Lung (tissue), 12 donors: ENCODE results near the gene LUC7L. TPM values are rescaled to one million over a fixed set of nuclear protein-coding genes. Genes with fewer than 3 reads are reported as not detected.

ENCODE experiments used
- ATAC-seq: fragments of 200-7000 bp; cut with Tn5 transposase; one replicate; pipeline ENCODE4 v1.9.1; 2020; ENCODE audit warnings: moderate number of reproducible peaks; ENCODE audit not compliant: insufficient read depth, low FRiP score
- DNase-seq, 3 donors: peaks; one replicate each; pipeline ENCODE4 v3.0.0-alpha.2; 2013 to 2017
- H3K27ac ChIP-seq, 2 donors: one replicate each; pipeline ENCODE4 v1.5.1; 2013; ENCODE audit warnings: mild to moderate bottlenecking in 2 of 2, moderate library complexity in 2 of 2, control low read depth in 1 of 2, inconsistent platforms in 1 of 2, low read depth in 1 of 2, low read length in 1 of 2
- H3K27me3 ChIP-seq, 3 donors: one replicate each; pipeline ENCODE4 v1.5.1; 2013; ENCODE audit warnings: low read length in 2 of 3; ENCODE audit not compliant: control insufficient read depth in 3 of 3, insufficient read depth in 3 of 3
- H3K36me3 ChIP-seq, 4 donors: one replicate each; pipeline ENCODE4 v1.5.1; 2013; ENCODE audit warnings: low read length in 4 of 4, mild to moderate bottlenecking in 1 of 4, moderate library complexity in 1 of 4; ENCODE audit not compliant: control insufficient read depth in 4 of 4, insufficient read depth in 4 of 4
- H3K4me1 ChIP-seq, 5 donors: one replicate each; pipeline ENCODE4 v1.5.1; 2013; ENCODE audit warnings: low read length in 5 of 5, mild to moderate bottlenecking in 2 of 5, moderate library complexity in 1 of 5; ENCODE audit not compliant: control insufficient read depth in 5 of 5, insufficient read depth in 5 of 5
- H3K4me3 ChIP-seq: one replicate; pipeline ENCODE4 v1.5.1; 2013; ENCODE audit warnings: mild to moderate bottlenecking, control low read depth, moderate library complexity
- H3K9ac ChIP-seq, 2 donors: one replicate each; pipeline ENCODE4 v1.5.1; 2013; ENCODE audit warnings: low read length in 2 of 2, control low read depth in 1 of 2; ENCODE audit not compliant: insufficient read depth in 1 of 2
- H3K9me3 ChIP-seq, 4 donors: one replicate each; pipeline ENCODE4 v1.5.1; 2013; ENCODE audit warnings: low read length in 3 of 4, mild to moderate bottlenecking in 1 of 4, moderate library complexity in 1 of 4; ENCODE audit not compliant: control insufficient read depth in 4 of 4, insufficient read depth in 3 of 4
- WGBS, 2 donors: extraction: QIAGEN DNeasy Blood & Tissue Kit; methylation state at CpG; one replicate each; pipeline ENCODE4 v1.1.7; 2013; 5-methylcytosine and 5-hydroxymethylcytosine counted together
- polyA plus RNA-seq, 2 donors: library from polyadenylated mRNA; stranded (reverse); fragments of 200-250 nt; gene quantifications; one replicate each; pipeline ENCODE4 v1.2.1, GENCODE V29; 2013
- total RNA-seq, 2 donors: library from RNA; depleted of rRNA in 1 of 2; stranded (reverse); fragments of >200 nt in 1 of 2; gene quantifications; one replicate each; pipeline ENCODE4 v1.2.1, GENCODE V29; 2014 to 2021
- TF ChIP-seq, protein P1 (sequence below): IDR thresholded peaks from 2 replicates; pipeline ENCODE4 v1.5.1; 2012; ENCODE audit warnings: mild to moderate bottlenecking; ENCODE audit errors: control extremely low read depth, extremely low read depth
- donor health status: control.
- donor health status: control.
- donor health status: Bipolar disorder and iron deficiency.
- donor health status: healthy.
- donor health status: DM: yes; HTN: yes; CAD: no.

Gene LUC7L
- total and polyA plus RNA-seq, 4 donors: 35.2 to 115 (median 80.8) TPM

DNA sequence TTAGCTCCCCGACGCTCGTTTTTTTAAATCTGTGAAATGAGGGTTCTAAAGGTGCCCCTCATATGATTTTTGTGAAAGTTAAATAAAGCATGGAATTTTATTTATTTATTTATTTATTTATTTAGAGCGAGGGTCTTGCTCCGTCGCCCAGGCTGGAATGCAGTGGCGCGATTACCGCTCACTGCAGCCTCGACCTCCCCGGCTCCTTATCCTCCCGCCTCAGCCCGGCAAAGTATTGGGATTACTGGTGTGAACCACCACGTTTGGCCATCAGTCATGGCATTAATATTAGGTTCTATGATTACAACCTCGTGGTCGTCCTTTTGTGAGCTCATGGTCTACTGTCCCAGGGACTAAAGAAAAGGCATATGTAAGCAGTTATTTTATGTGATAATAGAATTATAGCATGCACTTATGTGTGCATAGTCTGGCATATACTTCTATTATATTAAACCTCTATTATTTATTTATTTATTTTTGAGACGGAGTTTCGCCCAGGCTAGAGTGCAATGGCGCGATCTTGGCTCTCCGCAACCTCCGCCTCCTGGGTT lies 557 bp upstream of the LUC7L start:
- TF ChIP-seq, protein P1, sequence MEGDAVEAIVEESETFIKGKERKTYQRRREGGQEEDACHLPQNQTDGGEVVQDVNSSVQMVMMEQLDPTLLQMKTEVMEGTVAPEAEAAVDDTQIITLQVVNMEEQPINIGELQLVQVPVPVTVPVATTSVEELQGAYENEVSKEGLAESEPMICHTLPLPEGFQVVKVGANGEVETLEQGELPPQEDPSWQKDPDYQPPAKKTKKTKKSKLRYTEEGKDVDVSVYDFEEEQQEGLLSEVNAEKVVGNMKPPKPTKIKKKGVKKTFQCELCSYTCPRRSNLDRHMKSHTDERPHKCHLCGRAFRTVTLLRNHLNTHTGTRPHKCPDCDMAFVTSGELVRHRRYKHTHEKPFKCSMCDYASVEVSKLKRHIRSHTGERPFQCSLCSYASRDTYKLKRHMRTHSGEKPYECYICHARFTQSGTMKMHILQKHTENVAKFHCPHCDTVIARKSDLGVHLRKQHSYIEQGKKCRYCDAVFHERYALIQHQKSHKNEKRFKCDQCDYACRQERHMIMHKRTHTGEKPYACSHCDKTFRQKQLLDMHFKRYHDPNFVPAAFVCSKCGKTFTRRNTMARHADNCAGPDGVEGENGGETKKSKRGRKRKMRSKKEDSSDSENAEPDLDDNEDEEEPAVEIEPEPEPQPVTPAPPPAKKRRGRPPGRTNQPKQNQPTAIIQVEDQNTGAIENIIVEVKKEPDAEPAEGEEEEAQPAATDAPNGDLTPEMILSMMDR: no peak
- Histone ChIP-seq H3K4me1 (peaks cover 3 to 16% (median 5%) of the 10 kb centered on the region in 5 donors), H3K36me3 (peaks cover 8 to 23% (median 16%) of the 10 kb centered on the region in 4 donors), H3K9ac (no peak overlapping the region), H3K27ac (peak overlapping the region in 1 of 2 donors; percentile 98), H3K4me3 (no peak overlapping the region), H3K27me3 (no peaks in the 10 kb centered on the region), H3K9me3 (peaks cover 0 to 2% (median 0%) of the 10 kb centered on the region in 4 donors)
- 81 to 86% methylated on average over 22 of the region's 22 CpGs for WGBS, 2 donors
- ATAC-seq (no peak), DNase-seq (no peak)

DNA sequence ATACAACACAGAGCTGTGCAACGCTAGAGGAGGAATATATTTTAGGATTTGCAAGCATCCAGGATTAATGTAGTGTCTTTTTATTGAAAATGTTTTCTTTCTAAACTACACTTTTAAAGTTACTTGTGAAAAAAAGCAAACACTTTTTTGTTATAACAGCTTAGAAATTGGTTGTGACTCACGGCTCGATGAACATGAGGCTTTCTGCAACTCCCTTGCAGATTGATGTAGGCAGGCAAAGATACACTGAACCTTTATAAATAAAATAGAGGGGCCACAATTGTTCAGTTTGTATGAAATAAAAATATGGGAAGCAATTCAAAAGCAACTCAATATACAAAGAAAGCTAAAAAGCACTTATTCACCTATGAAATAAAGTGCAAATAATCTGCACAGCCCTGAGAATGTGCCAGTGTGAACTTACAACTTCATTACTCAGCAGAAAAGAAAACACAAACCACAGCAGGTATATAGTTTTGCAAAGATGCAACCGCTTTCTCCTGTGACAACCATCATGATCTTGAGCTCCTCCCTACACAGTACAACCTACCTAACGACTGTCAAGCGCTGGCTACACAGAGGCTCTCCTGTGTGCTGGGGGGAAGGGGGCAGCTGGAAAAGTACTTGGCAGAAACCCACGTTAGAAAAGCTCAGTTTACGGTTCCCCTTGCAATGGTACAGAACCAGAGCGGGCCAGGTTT lies 948 bp downstream of the LUC7L start:
- H3K4me1 ChIP-seq: peaks cover 3 to 16% (median 5%) of the 10 kb centered on the region in 5 donors
- ATAC-seq: no peak
- DNase-seq: no peak
- TF ChIP-seq, protein P1: no peak
- peaks cover 13 to 29% (median 18%) of the 10 kb centered on the region in 4 donors for H3K36me3 ChIP-seq
- WGBS, 2 donors: 21 to 24% methylated on average over 9 of the region's 9 CpGs
- H3K27ac ChIP-seq: peak overlapping the region; percentile 98 to 99
- no peaks in the 10 kb centered on the region for H3K27me3 ChIP-seq
- peaks cover 0 to 2% (median 0%) of the 10 kb centered on the region in 4 donors for H3K9me3 ChIP-seq
- H3K9ac ChIP-seq: peak overlapping the region; percentile 61 to 79
- H3K4me3 ChIP-seq: peak overlapping the region; percentile 92

DNA sequence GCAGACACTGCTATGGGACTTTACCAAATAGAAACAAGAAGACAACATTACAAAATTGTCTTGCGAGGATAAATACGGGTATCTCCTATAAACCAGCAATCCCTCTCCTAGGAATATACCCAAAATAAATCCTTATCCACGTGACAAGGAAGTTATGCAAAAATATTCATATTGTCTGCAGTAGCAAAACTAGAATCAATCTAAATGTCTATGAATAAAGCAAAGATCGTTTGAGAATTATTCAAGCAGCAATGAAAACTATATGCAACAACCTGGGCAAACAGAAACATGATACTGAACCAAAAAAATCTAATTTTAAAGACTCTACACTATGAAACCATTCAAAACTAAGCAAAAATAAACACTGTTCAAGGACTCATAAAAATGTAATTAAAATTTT lies 9.2 kb downstream of the LUC7L start:
- 72 to 82% methylated on average over 4 of the region's 4 CpGs for WGBS, 2 donors
- DNase-seq (no peak), ATAC-seq (no peak)
- H3K9ac ChIP-seq: no peak overlapping the region
- no peak overlapping the region for H3K27ac ChIP-seq
- no peak overlapping the region for H3K4me3 ChIP-seq
- no peaks in the 10 kb centered on the region for H3K9me3 ChIP-seq
- H3K27me3 ChIP-seq: no peaks in the 10 kb centered on the region
- TF ChIP-seq, protein P1: no peak
- H3K36me3 ChIP-seq: peaks cover 23 to 42% (median 29%) of the 10 kb centered on the region in 4 donors
- H3K4me1 ChIP-seq: no peaks in the 10 kb centered on the region
